Measurements from ENCODE around the gene CBX8. TPM values are rescaled to one million over a fixed set of nuclear protein-coding genes. Genes with fewer than 3 reads are reported as not detected.

The CBX8 gene
- total RNA-seq, 3 donors from 2014 or later (not counting 1 experiment from before 2014, with no cell fraction given): 4.0 to 6.4 (median 5.8) TPM

GRCh38 chr17:79791735-79792161 is 5.1 kb downstream of the CBX8 start:
- Mint-ChIP-seq H3K36me3 (no peaks in the 10 kb centered on the region), H3K4me1 (peaks cover 6 to 8% of the 10 kb centered on the region in 2 donors), H3K4me3 (no peak overlapping the region), H3K27me3 (ENCODE audit: low read depth in 2 of 2) (peaks cover 27 to 38% of the 10 kb centered on the region in 2 donors), H3K27ac (no peak overlapping the region), H3K9me3 (no peaks in the 10 kb centered on the region)
- no peak overlapping the region for H3K27ac ChIP-seq (ENCODE audit: low read length)
- H3K4me1 ChIP-seq (ENCODE audit: control insufficient read depth, insufficient read depth, low read length): peaks cover 36% of the 10 kb centered on the region
- H3K9me3 ChIP-seq (ENCODE audit: control insufficient read depth, insufficient read depth, low read length): no peaks in the 10 kb centered on the region
- intact Hi-C loops (cut with micrococcal nuclease): no loop called here
- WGBS (ENCODE audit: insufficient coverage): 4% methylated on average over 24 of the region's 26 CpGs
- no peak overlapping the region for H3K4me3 ChIP-seq (ENCODE audit: low read length)
- H3K36me3 ChIP-seq (ENCODE audit: control insufficient read depth, insufficient read depth, low read length): peaks cover 3% of the 10 kb centered on the region
- no peak for TF ChIP-seq CTCF (IDR thresholded peaks at IDR 0.05)
- DNase-seq (no peak), ATAC-seq (no peak)
- peaks cover 49% of the 10 kb centered on the region for H3K27me3 ChIP-seq (ENCODE audit: control insufficient read depth, insufficient read depth, low read length)

- H3K4me3 ChIP-seq (ENCODE audit: low read length): no peak overlapping the region
- Mint-ChIP-seq H3K27ac (no peak overlapping the region), H3K4me1 (peaks cover 3 to 4% of the 10 kb centered on the region in 2 donors), H3K36me3 (no peaks in the 10 kb centered on the region), H3K9me3 (no peaks in the 10 kb centered on the region), H3K27me3 (ENCODE audit: low read depth in 2 of 2) (peaks cover 32 to 44% of the 10 kb centered on the region in 2 donors), H3K4me3 (peak overlapping the region; percentile 37)
- WGBS (ENCODE audit: insufficient coverage): 7% methylated on average over 68 of the region's 68 CpGs
- peaks cover 51% of the 10 kb centered on the region for H3K27me3 ChIP-seq (ENCODE audit: control insufficient read depth, insufficient read depth, low read length)
- intact Hi-C loops (cut with micrococcal nuclease): no loop called here
- H3K27ac ChIP-seq (ENCODE audit: low read length): no peak overlapping the region
- no peak for TF ChIP-seq CTCF (IDR thresholded peaks at IDR 0.05)
- ATAC-seq (peak in 1 of 3 donors; percentile 56), DNase-seq (peak in 1 of 2 donors; percentile 50)
- peaks cover 3% of the 10 kb centered on the region for H3K36me3 ChIP-seq (ENCODE audit: control insufficient read depth, insufficient read depth, low read length)
- H3K9me3 ChIP-seq (ENCODE audit: control insufficient read depth, insufficient read depth, low read length): no peaks in the 10 kb centered on the region
- H3K4me1 ChIP-seq (ENCODE audit: control insufficient read depth, insufficient read depth, low read length): peaks cover 31% of the 10 kb centered on the region
Observed at GRCh38 chr17:79790805-79791734, 5.8 kb downstream of the CBX8 start.

GRCh38 chr17:79789943-79790804 is 6.7 kb downstream of the CBX8 start:
- H3K9me3 ChIP-seq (ENCODE audit: control insufficient read depth, insufficient read depth, low read length): no peaks in the 10 kb centered on the region
- TF ChIP-seq CTCF (IDR thresholded peaks at IDR 0.05): peak; percentile 70
- peaks cover 3% of the 10 kb centered on the region for H3K36me3 ChIP-seq (ENCODE audit: control insufficient read depth, insufficient read depth, low read length)
- peaks cover 26% of the 10 kb centered on the region for H3K4me1 ChIP-seq (ENCODE audit: control insufficient read depth, insufficient read depth, low read length)
- peaks cover 51% of the 10 kb centered on the region for H3K27me3 ChIP-seq (ENCODE audit: control insufficient read depth, insufficient read depth, low read length)
- Mint-ChIP-seq H3K4me3 (no peak overlapping the region), H3K27me3 (ENCODE audit: low read depth in 2 of 2) (peaks cover 32 to 48% of the 10 kb centered on the region in 2 donors), H3K4me1 (no peaks in the 10 kb centered on the region), H3K36me3 (no peaks in the 10 kb centered on the region), H3K9me3 (no peaks in the 10 kb centered on the region), H3K27ac (no peak overlapping the region)
- DNase-seq (peak in 1 of 2 donors; percentile 57), ATAC-seq (peak; percentile 53 to 76 (median 56))
- H3K4me3 ChIP-seq (ENCODE audit: low read length): no peak overlapping the region
- H3K27ac ChIP-seq (ENCODE audit: low read length): no peak overlapping the region
- intact Hi-C loops (cut with micrococcal nuclease): loop anchor here (10.0 kb wide), 1 partner anchor 125 kb away; no protein-coding TSS in a partner anchor
- 14% methylated on average over 74 of the region's 74 CpGs for WGBS (ENCODE audit: insufficient coverage)

All from natural killer cell (primary cell).